Measurements from ENCODE around the gene COL5A1.
"Not testable (repeated sequence)": the region's sequence is repeated elsewhere in the genome, so short reads cannot be mapped to it uniquely, and the experiment has no call there.

Gene COL5A1

DNA sequence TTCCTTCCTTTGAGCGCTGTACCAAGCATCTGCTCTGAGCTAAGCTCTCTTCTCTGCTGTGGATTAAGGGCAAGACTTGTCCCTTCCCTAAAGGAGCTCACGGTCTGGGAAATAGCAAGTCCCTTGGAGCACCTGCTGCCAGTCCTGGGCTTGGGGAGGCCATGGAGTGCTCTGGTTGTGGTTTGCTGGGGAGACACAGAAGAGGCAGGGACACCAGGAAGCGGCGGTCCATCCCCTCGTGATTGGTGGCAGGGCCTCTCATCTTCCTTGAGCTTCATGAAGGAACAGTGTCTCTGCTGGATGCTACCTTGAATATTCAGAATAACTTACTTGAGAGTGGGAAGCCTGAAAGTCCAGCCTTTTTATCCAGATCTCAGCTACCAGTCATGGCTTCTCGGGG, 35.3 kb downstream of the COL5A1 start:
- H3K4me3 Mint-ChIP-seq, result no peak overlapping the region
- H3K36me3 Mint-ChIP-seq (ENCODE audit: low read depth), result no peaks in the 10 kb centered on the region
- H3K27me3 Mint-ChIP-seq (ENCODE audit: low read depth), result no peaks in the 10 kb centered on the region
- H3K4me1 Mint-ChIP-seq (ENCODE audit: low read depth), result no peaks in the 10 kb centered on the region
- no peaks in the 10 kb centered on the region for H3K9me3 Mint-ChIP-seq
- H3K27ac Mint-ChIP-seq, result no peak overlapping the region

- Mint-ChIP-seq H3K27ac (no peak overlapping the region), H3K4me1 (ENCODE audit: low read depth) (no peaks in the 10 kb centered on the region), H3K36me3 (ENCODE audit: low read depth) (no peaks in the 10 kb centered on the region)
These were observed 36.1 kb downstream of the COL5A1 start for GRCh38 chr9:134677743-134678142.

DNA sequence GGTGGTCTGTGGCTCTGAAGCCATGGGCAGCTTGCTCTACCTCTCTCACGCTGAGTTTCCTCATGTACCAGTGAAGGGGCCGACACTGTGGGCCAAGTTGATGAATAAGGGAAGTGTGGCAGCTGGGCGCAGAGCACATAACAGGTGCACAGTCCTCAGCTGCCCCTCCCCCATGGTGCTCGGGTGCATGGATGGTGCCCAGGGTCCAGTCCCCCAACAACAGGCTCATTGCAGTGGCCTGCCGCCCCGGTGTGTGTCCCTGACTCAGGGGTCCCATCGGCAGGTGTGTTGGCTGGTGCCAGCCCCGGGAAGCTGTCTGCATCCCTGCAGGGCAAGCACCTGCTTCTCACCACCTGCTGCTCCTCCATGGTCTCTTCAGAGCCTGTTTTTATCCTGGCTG, 36.6 kb downstream of the COL5A1 start:
- Mint-ChIP-seq H3K27me3 (ENCODE audit: low read depth) (no peaks in the 10 kb centered on the region), H3K4me3 (no peak overlapping the region), H3K4me1 (ENCODE audit: low read depth) (no peaks in the 10 kb centered on the region), H3K36me3 (ENCODE audit: low read depth) (no peaks in the 10 kb centered on the region), H3K9me3 (no peaks in the 10 kb centered on the region), H3K27ac (no peak overlapping the region)

More at GRCh38 chr9:134677743-134678142, 36.1 kb downstream of the COL5A1 start:
- H3K27me3 Mint-ChIP-seq (ENCODE audit: low read depth), result no peaks in the 10 kb centered on the region
- H3K4me3 Mint-ChIP-seq, result no peak overlapping the region
- no peaks in the 10 kb centered on the region for H3K9me3 Mint-ChIP-seq

- Mint-ChIP-seq H3K27me3 (ENCODE audit: low read depth) (no peaks in the 10 kb centered on the region), H3K4me1 (ENCODE audit: low read depth) (no peaks in the 10 kb centered on the region), H3K36me3 (ENCODE audit: low read depth) (no peaks in the 10 kb centered on the region), H3K9me3 (no peaks in the 10 kb centered on the region), H3K27ac (no peak overlapping the region), H3K4me3 (no peak overlapping the region)
These were observed 37.3 kb downstream of the COL5A1 start for GRCh38 chr9:134678666-134679443.

DNA sequence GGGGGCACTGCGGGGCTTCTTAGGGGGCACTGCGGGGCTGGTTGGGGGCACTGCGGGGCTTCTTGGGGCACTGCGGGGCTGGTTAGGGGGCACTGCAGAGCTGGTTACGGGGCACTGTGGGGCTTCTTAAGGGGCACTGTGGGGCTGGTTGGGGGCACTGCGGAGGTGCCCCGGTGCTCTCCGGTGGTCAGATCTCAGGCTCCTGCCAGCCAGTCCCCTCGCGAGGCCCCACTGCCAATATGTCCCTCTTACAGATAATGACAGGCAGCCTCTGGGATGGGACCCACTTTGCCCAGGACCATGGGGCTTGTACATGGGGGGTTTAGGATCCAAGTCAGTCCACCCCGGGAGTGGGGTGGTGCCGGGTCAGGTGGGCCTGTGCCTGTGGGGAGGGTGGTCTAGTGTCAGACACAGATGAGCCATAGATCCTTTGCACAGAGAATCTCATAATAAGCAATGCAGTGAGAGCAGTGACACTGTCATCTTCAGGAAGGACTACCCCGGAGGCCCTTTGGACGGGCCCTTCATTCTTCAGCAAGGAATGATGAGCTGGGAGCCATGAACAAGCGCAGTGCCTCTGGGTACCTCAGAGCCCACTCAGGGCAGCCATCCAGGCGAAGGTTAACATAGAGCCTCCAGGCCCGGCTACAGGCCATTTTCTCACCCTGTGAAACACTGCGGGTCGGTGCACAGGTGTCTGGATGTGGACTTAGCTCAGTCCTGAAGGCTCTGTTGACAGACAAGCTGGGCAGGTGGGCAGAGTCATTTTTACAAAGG, 38.2 kb downstream of the COL5A1 start:
- Mint-ChIP-seq H3K4me1 (ENCODE audit: low read depth) (no peaks in the 10 kb centered on the region), H3K4me3 (no peak overlapping the region), H3K27ac (no peak overlapping the region), H3K9me3 (no peaks in the 10 kb centered on the region), H3K36me3 (ENCODE audit: low read depth) (no peaks in the 10 kb centered on the region), H3K27me3 (ENCODE audit: low read depth) (no peaks in the 10 kb centered on the region)

GRCh38 chr9:134680393-134681060, 38.9 kb downstream of the COL5A1 start:
- no peak overlapping the region for H3K4me3 Mint-ChIP-seq
- no peaks in the 10 kb centered on the region for H3K9me3 Mint-ChIP-seq
- H3K4me1 Mint-ChIP-seq (ENCODE audit: low read depth), result no peaks in the 10 kb centered on the region
- H3K27me3 Mint-ChIP-seq (ENCODE audit: low read depth), result no peaks in the 10 kb centered on the region
- no peaks in the 10 kb centered on the region for H3K36me3 Mint-ChIP-seq (ENCODE audit: low read depth)
- no peak overlapping the region for H3K27ac Mint-ChIP-seq

GRCh38 chr9:134681061-134681661, 39.6 kb downstream of the COL5A1 start:
- Mint-ChIP-seq H3K27me3 (ENCODE audit: low read depth) (no peaks in the 10 kb centered on the region), H3K36me3 (ENCODE audit: low read depth) (no peaks in the 10 kb centered on the region), H3K27ac (no peak overlapping the region), H3K9me3 (no peaks in the 10 kb centered on the region), H3K4me1 (ENCODE audit: low read depth) (no peaks in the 10 kb centered on the region), H3K4me3 (no peak overlapping the region)

DNA sequence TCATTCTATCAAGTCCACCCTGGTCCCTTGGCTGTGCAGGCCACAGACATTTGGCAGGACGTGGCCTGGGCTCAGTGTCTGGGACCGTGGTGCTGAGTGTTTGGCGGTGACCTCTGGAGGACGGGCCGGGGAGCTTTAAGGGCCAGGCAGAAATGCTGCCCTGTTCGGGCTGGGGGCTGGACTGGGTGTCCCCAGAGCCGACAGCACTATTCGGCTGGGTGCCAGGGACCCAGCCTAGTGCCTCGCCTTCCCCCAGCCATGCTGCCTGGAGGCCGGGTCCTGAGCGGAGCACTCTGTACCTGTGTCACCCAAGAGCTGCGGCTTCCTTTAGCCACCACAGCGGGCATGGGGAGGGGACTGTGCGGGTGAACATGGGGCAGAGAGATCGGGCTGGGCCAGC, 40.4 kb downstream of the COL5A1 start:
- Mint-ChIP-seq H3K9me3 (no peaks in the 10 kb centered on the region), H3K4me1 (ENCODE audit: low read depth) (no peaks in the 10 kb centered on the region), H3K4me3 (no peak overlapping the region), H3K36me3 (ENCODE audit: low read depth) (no peaks in the 10 kb centered on the region), H3K27ac (no peak overlapping the region), H3K27me3 (ENCODE audit: low read depth) (no peaks in the 10 kb centered on the region)

GRCh38 chr9:134682651-134683364, 41.2 kb downstream of the COL5A1 start:
- no peaks in the 10 kb centered on the region for H3K4me1 Mint-ChIP-seq (ENCODE audit: low read depth)
- H3K36me3 Mint-ChIP-seq (ENCODE audit: low read depth), result no peaks in the 10 kb centered on the region
- no peaks in the 10 kb centered on the region for H3K9me3 Mint-ChIP-seq
- H3K4me3 Mint-ChIP-seq, result no peak overlapping the region
- no peak overlapping the region for H3K27ac Mint-ChIP-seq
- no peaks in the 10 kb centered on the region for H3K27me3 Mint-ChIP-seq (ENCODE audit: low read depth)

GRCh38 chr9:134683714-134684374, 42.2 kb downstream of the COL5A1 start:
- Mint-ChIP-seq H3K36me3 (ENCODE audit: low read depth) (no peaks in the 10 kb centered on the region), H3K4me3 (no peak overlapping the region), H3K27me3 (ENCODE audit: low read depth) (no peaks in the 10 kb centered on the region), H3K27ac (no peak overlapping the region), H3K9me3 (no peaks in the 10 kb centered on the region), H3K4me1 (ENCODE audit: low read depth) (no peaks in the 10 kb centered on the region)

DNA sequence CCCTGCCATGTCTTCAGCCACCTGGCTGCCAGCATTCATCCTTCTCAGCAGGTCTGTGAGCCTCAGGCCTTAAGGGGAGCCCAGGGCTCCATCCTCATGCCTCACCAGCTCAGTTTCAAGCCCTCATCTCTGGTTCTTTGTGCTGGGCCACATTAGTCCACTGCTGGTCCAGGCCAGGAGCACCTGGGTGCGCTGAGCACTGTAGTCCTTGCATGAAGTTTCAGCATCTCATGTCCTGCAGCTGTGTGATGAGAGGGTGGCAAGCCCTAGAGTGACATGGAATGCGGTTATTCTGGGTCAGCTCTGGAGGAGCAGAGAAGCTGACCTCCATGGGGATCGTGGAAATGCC, 42.7 kb downstream of the COL5A1 start:
- Mint-ChIP-seq H3K4me3 (no peak overlapping the region), H3K27ac (no peak overlapping the region), H3K36me3 (ENCODE audit: low read depth) (no peaks in the 10 kb centered on the region), H3K4me1 (ENCODE audit: low read depth) (no peaks in the 10 kb centered on the region), H3K9me3 (no peaks in the 10 kb centered on the region), H3K27me3 (ENCODE audit: low read depth) (no peaks in the 10 kb centered on the region)

DNA sequence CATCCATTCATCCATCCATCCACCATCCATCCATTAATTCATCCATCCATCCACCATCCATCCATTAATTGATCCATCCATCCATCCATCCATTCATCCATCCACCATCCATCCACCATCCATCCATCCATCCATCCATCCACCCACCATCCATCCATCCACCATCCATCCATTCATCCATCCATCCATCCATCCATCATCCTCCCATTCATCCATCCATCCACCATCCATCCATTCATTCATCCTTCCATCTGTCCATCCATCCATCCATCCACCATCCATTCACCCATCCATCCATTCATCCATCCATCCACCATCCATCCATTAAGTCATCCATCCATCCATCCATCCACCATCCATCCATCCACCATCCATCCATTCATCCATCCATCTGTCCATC, 43.3 kb downstream of the COL5A1 start:
- H3K27me3 Mint-ChIP-seq (ENCODE audit: low read depth); H3K36me3 Mint-ChIP-seq (ENCODE audit: low read depth); H3K4me1 Mint-ChIP-seq (ENCODE audit: low read depth); H3K9me3 Mint-ChIP-seq; H3K4me3 Mint-ChIP-seq; H3K27ac Mint-ChIP-seq: not testable (repeated sequence)

DNA sequence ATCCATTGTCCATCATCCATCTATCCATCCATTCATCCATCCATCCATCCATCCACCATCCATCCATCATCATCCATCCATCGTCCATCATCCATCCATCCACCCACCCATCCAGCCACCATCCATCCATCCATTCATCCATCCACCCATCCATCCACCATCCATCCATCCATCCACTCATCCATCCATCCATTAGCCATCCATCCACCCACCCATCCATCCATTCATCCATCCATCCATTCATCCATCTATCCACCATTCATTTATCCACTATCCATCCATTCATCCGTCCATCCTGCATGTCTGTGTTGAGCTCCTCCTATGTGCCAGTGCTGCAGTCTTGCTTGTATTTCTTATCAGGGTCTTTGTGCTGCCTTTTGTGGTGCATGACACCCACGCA, 44.2 kb downstream of the COL5A1 start:
- H3K9me3 Mint-ChIP-seq, result no peaks in the 10 kb centered on the region
- H3K4me1 Mint-ChIP-seq (ENCODE audit: low read depth), result no peaks in the 10 kb centered on the region
- H3K4me3 Mint-ChIP-seq, result no peak overlapping the region
- no peak overlapping the region for H3K27ac Mint-ChIP-seq
- no peaks in the 10 kb centered on the region for H3K27me3 Mint-ChIP-seq (ENCODE audit: low read depth)
- H3K36me3 Mint-ChIP-seq (ENCODE audit: low read depth), result no peaks in the 10 kb centered on the region

- no peaks in the 10 kb centered on the region for H3K36me3 Mint-ChIP-seq (ENCODE audit: low read depth)
- H3K9me3 Mint-ChIP-seq, result no peaks in the 10 kb centered on the region
- H3K4me1 Mint-ChIP-seq (ENCODE audit: low read depth), result no peaks in the 10 kb centered on the region
- H3K27me3 Mint-ChIP-seq (ENCODE audit: low read depth), result no peaks in the 10 kb centered on the region
- H3K27ac Mint-ChIP-seq, result no peak overlapping the region
- H3K4me3 Mint-ChIP-seq, result no peak overlapping the region
These were observed 45.3 kb downstream of the COL5A1 start for GRCh38 chr9:134686896-134687295.
